ENCODE results near the gene VPS13D.

- TF ChIP-seq EZH2 (IDR thresholded peaks at IDR 0.05) (no peak), POLR2AphosphoS5 (IDR thresholded peaks at IDR 0.05; ENCODE audit: borderline replicate concordance, low read depth, low read length) (no peak), FOXP2 (optimal IDR thresholded peaks at IDR 0.05; ENCODE audit: control extremely low read depth, extremely low read length, insufficient read depth) (no peak)
These were observed 324.9 kb downstream of the VPS13D start for GRCh38 chr1:12554521-12555305.

All from SK-N-MC (cell line).